HCT116 (cell line): ENCODE results near the gene SPSB2.

Source experiments
- CEBPB ChIP-seq: IDR thresholded peaks from 2 replicates; pipeline ENCODE4 v1.6.1; 2012; ENCODE audit warnings: low read depth
- CTCF ChIP-seq, 3 experiments: fragments of 200-600 bp in 1 of 3; sonication (generic) in 1 of 3; IDR thresholded peaks in 2 of 3; conservative IDR thresholded peaks in 1 of 3; 2 replicates each; pipeline ENCODE4 v1.5.1; 2012 to 2017; ENCODE audit warnings: low read depth in 2 of 3, low read length in 2 of 3, antibody characterized with exemption in 1 of 3, borderline replicate concordance in 1 of 3, control low read depth in 1 of 3, mild to moderate bottlenecking in 1 of 3, mixed read lengths in 1 of 3, mixed run types in 1 of 3, moderate library complexity in 1 of 3; ENCODE audit not compliant: insufficient read depth in 1 of 3
- YY1 ChIP-seq: IDR thresholded peaks from 2 replicates; pipeline ENCODE4 v1.6.1; 2011; ENCODE audit warnings: low read length, low read depth, moderate library complexity, mild to moderate bottlenecking; ENCODE audit not compliant: insufficient replicate concordance; ENCODE audit errors: extremely low read depth

- TF ChIP-seq CEBPB (no peak), YY1 (no peak), CTCF (IDR thresholded peaks at IDR 0.05 in 2 of 3, conservative IDR thresholded peaks at IDR 0.05 in 1 of 3; ENCODE audit: borderline replicate concordance in 1 of 3, insufficient read depth in 1 of 3, low read depth in 2 of 3, low read length in 2 of 3) (no peak)
Observed at GRCh38 chr12:6826734-6827436, 46.2 kb downstream of the SPSB2 start.
